CD4-positive, alpha-beta T cell treated with Interleukin-6 at 100 ng/mL for 8 hours (primary cell): ENCODE data around the gene NIT1.

Source experiments
- DNase-seq: peaks from one replicate; pipeline ENCODE4 v3.0.0-alpha.2; 2020; ENCODE audit warnings: mixed read lengths, low spot score

The NIT1 gene

DNA sequence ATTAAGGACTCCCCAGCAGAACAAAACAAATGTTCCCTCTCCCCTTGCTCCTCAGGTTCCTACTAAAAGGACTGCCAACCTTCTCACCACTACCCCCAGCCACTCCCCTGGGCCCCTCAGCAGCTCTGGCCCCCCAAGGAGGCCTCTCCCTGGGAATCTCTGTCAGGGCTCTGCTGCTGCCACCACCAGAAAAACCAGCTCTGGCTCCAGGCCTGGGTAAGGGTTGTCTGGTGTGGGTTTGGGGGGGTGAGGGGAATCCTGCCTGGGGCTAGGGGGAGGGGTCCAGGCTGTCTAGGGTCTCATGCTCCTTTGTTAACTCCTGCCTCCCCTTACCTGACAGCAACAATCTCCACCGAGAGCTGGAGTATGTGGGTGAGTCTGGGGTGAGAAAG lies 33.3 kb upstream of the NIT1 start:
- DNase-seq: no peak

DNA sequence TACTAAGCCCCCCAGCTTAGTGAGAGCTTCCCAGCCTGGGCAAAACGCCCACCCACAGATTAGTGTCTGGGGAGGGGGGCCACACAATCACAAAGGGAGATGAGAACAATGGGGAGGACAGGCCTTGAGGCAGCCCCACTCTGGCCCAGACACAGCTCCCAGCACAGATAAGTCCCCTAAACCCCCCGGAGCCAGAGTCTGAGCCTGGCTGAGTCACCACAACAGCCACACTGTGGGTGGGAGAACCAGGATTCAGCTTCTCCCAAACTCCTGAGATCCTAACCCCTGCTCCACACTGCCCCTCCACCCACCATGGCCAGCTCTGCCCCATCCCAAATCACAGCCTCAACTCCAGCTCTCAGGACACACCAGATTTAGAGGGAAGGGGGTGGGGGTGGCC lies 32.7 kb upstream of the NIT1 start:
- DNase-seq: no peak

DNA sequence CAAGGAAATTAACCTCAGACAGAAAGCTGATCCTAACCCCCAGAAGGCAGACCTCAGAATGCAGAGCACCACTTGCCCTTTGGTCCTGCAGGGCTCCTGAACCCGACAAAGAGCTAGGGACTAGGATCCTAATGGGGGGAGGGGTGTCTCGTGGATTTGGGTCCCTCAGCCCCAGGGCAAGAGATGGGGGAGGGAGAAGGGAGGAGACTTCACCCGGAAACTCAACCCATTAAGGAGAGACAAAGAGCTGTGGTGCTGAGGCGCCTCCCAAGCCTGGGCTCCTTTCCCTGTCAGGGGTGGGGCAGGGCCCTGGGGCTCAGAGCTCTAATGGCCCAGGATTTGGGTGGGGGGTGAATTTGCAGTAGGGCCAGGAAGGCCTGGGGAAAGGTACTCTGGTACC lies 31.4 kb upstream of the NIT1 start:
- DNase-seq: no peak

DNA sequence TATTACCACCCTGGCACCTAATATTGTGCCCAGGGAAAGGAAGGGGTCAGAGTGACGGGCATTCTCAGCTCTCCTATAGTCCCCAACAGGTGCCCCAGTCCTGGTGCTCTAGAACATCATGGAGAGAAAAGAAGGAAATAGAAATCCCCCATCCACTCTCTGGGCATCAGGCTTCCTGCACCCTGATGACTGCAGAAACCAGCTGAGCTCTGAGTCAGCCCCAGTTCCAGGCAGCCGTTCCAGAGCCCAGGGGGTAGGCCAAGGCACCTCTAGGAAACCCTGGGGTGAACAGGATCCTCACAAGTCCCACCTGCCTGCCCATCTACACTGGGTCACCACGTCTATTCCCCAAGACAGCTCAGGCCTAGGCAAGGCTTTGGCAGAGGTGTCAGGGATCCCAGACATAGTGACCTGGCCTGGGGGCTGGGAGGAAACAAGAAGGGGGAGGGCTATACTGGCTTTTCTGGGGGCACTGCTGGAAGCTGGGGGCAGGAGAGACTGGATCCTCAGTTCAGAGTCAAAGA lies 29.3 kb upstream of the NIT1 start:
- no peak for DNase-seq

DNA sequence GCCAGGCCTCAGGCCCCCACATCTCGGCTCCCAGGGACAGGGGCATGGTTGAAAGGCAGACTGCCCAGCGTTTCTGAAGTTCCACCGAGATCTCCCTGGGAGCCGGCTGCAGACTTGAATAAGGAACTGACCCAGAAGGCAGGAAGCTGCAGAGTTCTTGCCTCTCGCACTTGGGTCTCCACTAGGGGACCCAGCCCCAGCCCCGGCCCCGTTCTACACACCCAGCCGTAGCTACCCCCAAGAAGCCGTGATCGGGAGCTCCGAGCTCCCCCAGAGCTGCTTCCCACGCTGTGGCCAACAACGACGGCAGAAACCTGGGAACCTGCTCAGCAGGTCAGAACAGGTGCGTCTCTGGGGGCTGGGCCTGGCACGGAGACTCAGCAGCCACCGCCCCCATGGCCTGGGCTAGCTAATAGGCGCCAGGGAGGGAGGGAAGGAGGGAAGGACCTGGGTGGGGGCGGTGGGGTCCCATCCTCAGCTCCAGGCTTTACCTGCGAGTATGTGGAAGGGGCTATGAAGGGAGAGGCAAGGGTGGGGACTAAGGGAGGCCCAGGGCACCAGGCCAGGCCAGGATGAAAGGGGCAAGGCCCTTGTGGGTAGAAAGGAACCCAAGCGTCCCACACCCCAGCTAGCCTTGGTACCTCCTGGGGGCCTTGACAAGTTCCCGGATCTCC lies 28.5 kb upstream of the NIT1 start, which contains the start of gene NECTIN4:
TSS of gene NECTIN4 (minus strand) at position 308 of the 674 bp plus-strand sequence. CDS start at position 46, 262 bp downstream.
- DNase-seq: no peak

DNA sequence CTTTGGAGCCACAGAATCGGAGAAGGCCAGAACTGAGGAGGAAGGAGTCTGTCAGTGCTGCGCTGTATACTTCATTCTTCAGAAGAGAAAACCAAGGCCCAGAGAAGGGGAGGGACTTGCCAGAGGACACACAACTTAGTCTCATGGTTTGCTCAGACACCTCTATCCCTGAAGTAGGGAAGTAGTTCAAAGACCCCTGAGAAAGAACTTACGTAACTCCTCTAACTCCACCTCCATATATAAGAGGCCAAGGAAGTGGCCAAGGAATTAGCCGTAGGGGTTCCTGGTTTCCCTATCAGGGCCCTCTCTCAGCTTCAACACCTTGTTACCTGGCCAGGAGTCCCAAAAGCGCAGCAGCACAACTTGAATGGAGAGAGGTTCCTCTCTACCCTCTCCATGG lies 28.0 kb upstream of the NIT1 start:
- DNase-seq: no peak

DNA sequence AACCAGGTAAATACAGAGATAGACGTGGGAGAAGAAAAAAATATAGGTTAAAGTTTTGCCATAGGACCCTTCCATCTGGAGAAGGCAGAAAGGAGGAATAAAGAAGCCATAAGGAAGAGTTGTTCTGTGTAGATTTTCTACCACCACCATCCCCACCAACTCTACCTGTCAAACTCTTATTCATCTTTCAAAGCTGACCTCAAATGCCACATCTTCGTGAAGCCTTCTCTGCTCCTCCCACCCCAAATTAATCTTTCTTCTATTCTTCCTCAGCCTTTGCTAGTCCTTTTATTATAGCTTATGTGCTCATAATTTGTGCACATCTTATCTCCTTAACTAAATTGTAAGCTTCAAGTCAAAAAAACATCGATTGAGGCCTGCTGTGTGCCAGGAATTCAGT lies 27.3 kb upstream of the NIT1 start:
- DNase-seq: no peak

DNA sequence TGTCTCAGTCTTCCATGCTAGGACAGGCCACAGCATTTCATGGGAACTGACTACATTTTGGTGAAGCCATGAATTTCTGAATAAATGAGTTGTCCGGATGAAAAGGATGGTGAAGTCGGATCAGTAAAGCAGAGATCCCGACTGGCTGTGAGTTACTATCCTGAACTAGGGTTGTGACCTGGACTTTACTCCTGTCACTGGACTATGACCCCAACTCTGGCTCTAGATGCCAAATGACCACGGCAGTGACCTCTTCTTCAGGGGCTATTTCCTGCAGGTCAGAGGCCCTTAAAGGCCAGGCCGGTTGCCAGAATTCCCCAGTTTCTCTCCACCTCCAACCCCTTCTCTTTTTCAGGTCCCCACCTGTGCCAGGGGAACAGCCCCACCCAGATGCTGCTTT lies 26.8 kb upstream of the NIT1 start:
- DNase-seq: no peak

DNA sequence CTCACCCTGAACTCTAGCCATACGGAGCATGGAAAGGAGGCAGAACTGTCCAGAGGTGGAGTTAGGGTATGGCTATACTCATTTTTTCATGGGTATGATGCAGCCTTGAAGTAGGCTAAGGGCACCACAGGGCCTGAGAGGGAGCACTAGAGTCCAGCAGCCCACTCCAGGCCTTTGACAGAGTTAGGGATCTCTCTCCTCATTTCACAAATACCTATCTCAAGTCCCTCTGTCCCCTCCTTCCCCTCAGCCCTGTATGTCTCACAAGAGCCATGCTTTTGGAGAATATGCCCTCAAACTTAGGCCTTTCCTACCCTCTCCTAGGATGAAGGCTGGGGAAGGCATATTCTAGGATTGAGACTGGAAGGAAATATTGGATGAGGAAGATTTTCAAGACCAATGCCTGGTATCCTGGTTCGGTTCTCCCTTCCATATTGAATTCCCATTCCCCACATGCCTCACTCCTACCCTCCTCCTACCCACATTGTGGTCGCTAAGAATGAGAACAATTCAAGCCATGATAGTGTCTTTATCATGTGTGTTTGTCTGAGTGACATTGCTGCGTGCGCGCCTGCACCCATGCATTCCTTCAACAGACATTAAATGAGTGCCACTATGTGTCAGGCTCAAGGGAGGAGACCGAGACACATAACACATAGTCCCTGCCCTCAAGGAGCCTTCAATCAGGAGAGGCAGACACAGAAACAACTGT lies 26.0 kb upstream of the NIT1 start:
- no peak for DNase-seq

DNA sequence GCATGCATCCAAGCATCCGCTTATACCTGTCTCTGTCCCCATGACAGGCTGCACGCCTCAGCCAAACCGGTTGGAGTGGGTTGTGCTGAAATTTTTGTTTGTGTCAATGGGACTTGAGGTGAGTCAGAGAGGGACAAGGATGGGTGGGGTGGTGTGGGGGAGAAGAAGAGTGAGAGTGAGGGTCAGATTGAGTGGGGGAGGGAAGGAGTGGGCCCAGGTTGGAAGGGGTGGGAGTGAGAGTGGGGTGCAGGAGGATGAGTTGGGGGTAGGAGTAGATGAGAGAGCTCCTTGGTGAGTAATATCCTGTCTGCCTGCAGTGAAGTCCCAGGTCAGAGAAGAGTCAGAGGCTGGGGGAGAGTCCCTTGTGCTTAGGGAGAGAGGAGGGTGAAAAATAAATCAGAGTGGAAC lies 25.3 kb upstream of the NIT1 start:
- DNase-seq: no peak

DNA sequence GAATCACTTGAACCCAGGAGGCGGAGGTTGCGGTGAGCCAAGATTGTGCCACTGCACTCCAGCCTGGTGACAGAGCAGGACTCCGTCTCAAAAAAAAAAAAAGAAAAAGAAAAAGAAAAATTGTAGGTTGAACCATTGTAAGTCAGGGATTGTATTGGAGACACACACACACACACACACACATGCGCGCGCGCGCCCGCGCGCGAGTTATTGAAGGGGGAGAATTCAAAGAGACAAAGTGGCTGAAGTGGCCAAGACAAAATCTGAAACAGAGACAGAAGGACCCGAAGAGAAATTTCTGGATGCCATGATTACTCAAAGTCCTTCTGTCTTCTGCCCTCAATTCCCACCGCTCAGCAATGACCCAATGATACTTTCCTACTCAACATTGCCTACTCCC lies 23.4 kb upstream of the NIT1 start:
- no peak for DNase-seq

DNA sequence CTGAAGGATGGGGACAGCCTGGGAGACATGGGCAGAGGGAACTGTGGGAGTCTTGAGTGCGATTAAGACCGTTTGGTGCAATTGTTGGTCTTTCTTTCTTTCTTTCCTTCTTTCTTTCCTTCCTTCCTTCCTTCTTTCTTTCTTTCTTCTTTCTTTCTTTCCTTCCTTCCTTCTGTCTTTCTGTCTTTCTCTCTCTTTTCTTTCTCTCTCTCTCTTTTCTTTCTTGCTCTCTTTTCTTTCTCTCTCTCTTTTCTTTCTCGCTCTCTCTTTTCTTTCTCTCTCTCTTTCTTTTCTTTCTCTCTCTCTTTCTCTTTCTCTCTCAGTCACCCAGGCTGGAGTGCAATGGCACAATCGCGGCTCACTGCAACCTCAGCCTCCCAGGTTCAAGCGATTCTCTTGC lies 22.7 kb upstream of the NIT1 start:
- no peak for DNase-seq

DNA sequence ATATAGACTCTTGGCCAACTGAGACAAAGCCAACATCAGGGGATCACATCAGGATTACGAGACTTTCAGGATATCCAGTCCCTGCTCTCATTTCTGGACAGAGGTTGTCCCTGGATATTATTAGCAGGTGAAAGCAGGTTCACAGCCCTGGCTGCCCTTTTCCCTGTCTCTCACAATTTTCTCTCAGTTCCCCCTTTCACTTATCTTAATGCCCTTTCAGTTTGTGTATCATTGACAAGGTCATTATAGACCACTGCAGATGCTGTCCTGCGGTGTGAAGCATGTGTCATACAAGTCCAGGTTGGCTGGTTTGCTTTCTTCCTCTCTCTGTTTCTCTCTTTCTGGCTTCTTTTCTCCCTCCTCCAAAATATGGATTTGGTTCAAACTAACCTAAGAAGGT lies 21.9 kb upstream of the NIT1 start:
- DNase-seq: no peak

DNA sequence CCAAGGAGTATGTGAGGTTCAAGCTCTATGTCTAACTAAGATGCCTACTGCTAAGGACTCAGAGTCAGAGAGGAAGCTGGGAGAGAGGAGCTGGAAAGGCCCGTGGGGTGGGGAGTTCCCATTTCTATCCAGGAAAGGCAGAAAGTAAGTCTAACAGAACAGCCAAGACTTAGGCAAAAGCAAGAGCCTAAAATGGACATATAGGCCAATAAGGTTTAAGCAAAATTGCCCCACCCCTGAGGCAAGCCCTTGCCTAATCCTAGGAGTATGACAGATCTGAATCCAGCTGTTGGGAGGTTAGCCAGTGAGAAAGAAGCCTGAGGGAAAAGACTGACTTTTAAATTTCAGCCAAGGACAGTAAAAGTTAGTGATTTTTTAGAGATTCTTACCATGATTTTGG lies 21.4 kb upstream of the NIT1 start:
- no peak for DNase-seq

DNA sequence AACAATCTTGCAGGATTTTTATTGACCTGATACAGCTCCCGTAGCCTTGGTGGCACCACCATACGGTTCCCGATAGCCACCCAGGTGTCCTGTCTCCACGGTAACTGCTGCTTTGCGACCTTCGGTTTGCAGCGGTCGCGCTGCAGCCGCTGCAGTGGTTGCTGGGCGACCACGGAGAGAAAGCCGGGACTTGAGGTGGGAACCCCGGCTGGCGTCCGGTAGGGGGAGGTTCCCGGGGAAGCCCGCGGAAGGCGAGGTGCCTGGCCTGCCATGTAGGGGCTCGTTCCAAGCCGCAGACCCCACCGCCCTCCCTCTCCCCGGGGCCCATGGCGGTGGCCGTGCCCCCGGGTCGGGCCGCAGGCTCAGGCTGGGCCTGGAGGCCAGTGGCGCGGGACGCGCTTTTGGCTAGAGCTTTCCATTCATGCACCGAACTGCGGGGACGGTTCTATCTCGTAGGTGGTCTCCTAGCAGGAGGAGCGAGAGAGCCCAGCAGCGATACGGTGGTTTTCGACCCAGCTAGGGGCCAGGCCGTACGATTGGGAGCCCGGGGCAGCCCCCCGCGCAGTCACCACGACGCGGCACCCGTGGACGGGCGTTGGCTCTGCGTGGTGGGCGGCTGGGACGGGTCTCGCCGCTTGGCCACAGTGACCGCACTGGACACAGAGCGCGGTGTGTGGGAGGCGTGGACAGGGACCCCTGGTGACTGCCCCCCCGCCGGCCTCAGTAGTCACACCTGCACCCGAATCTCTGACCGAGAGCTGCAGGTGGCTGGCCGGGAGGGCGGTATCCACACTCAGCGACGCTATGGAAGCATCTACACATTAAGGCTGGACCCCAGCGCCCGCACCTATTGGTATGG lies 19.5 kb upstream of the NIT1 start, which contains the start of gene KLHDC9:
TSS of gene KLHDC9 (plus strand) at position 152 of the 859 bp plus-strand sequence. CDS start at position 327, 175 bp downstream.
- peak; percentile 72 for DNase-seq

DNA sequence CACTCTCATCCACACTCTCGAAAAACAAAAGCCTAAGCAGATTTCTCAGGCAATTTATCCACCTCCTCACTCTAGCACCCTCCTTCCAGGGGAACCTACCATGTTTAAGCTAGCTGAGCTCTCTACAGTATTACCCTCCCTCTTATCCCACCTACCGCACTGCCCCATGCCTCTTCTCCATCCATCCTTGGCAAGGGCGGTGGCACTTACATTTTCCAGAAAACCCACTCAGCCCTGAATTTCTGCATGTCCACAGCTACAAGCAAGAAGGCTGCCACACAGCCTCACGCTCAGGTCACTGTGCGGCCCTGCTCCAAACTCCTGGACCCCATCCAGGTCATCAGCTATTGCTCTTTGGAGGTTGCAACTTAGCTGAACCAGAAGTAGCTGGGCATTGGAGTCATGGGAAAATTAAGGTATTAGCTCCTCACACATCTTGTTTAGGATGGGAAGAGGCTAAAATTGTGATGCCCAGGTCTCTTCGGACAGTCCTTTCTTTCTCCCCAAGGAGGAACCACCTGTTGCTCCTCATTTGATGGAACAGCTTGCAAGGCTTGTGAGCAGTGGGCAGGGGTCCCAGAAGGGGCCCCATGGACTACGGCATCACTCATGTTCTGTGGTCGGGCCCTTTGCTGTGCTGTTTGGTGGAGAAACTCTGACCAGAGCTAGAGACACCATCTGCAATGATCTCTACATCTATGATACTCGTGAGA lies 18.7 kb upstream of the NIT1 start:
- no peak for DNase-seq

DNA sequence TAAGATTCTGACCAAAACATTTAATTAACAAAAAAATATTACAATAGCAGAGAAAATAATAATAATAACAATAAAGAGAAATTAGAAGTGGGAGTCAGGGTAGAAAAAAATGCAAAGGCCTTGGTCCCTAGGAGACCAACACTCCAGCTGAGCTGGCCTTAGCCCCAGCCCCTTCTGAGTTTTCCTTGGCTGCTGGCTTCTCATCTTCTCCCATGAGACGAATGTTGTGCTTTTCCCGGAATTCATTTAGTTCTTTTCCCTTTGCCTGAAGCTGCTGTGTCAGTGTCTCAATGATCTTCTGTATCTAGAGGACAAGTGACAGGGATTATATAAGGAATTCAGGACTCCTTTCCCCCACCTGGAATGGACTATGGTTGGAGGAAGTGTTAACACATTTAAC lies 17.3 kb upstream of the NIT1 start:
- no peak for DNase-seq

DNA sequence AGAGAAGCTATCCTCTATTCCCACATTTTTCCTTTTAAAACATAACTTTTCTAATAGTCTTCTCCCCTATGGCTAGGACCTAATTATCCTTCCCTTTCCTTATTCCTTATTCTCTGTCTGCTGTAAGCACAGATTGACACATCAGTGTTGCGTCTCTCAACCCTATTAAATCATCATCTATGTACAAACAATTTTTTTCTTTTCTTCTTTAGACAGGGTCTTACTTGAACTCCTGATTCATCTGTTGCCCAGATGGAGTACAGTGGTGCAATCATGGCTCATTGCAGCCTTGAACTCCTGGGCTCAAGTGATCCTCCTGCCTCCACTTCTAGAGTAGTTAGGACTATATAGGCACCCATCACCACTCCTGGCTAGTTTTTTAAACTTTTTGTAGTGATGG lies 11.5 kb upstream of the NIT1 start:
- no peak for DNase-seq

DNA sequence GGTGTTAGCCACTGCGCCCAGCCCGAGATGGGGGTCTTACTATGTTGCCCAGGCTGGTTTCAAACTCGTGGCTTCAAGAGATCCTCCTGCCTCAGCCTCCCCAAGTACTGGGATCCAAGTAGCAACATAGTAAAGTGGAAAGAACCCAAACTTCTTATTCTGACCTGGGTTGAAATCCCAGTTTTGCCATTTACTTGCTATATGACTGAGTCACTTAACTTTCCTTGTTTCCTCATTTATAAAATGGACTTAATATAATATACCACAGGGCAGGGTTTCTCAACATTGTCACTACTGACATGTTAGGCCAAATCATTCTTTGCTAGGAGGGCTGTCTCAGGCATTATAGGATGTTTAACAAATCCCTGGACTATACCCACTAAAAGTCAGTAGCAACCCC lies 6.8 kb upstream of the NIT1 start:
- DNase-seq: no peak

DNA sequence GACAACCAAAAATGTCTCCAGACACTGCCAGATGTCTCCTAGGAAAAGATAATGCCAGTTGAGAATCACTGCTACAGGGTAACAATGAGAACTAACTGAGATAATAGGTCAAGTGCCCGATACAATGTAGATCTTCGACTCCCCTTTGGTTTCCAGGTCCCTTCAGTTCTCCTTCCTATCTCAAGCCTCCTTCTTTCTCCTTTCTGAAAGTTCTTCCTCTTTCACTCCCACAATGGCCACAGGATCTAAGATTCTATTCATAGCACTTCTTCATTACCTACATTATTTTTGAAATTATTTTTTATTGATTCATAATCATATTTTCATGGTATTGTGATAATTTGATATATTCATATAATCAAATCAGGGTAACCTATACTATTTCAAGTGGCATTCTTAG lies 6.4 kb upstream of the NIT1 start:
- no peak for DNase-seq

DNA sequence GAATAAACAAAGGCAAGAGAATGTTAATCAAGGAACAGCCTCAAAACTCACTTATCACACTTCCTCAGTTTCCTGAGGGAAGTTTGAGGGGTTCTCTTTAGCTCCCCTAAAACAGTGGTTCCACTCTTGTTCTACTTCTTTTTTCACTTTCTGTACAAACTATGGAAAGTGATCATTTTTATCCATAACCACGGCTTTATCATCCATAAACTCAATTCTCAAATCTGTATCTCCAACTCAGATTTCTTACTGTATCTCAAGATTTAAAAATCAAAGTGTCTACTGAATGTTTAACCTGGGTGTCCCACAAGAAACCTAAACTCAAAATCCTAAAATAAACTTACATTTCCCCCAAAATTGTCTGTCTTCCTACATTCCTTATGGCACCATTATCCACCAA lies 4.0 kb upstream of the NIT1 start:
- no peak for DNase-seq

DNA sequence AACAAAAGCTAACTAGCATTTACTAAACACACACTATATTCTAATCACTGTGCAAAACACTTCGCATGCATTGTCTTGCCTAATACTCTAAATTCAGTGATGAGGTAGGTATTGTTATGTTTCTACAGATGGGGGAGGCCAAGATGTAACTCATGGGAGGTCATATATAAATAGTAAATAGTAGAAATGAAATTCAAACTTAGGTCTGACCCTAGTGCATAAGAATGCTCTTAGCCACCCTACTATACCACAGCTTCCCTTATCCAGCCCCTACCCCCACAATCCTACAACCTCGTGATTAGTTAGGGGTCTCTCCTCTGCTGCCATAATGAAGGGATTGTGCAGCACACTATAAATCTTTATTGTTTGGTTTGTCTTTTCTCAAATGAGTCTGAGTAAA lies 3.3 kb upstream of the NIT1 start:
- no peak for DNase-seq
